Measurements from ENCODE around the gene SCN4A.
"Not testable (repeated sequence)": the region's sequence is repeated elsewhere in the genome, so short reads cannot be mapped to it uniquely, and the experiment has no call there.

- not testable (repeated sequence) for TF ChIP-seq EZH2phosphoT487 (IDR thresholded peaks at IDR 0.05; ENCODE audit: borderline replicate concordance, low read length); CTCF (conservative IDR thresholded peaks at IDR 0.05; ENCODE audit: low read depth, low read length); EZH2 (IDR thresholded peaks at IDR 0.05; ENCODE audit: low read length, unreplicated experiment)
Measured at GRCh38 chr17:63901971-63902370, 70.7 kb downstream of the SCN4A start.

Data from PC-3 (cell line).